Ectodermal cell (in vitro differentiated cells): Measurements from ENCODE around the gene RBM20.

Source experiments
- H3K27ac ChIP-seq: 2 replicates; pipeline ENCODE4 v1.7.0; 2013; ENCODE audit warnings: mild to moderate bottlenecking, low read depth, low read length; ENCODE audit not compliant: insufficient read depth, poor library complexity, severe bottlenecking
- H3K27me3 ChIP-seq: 2 replicates; pipeline ENCODE4 v1.7.0; 2013; ENCODE audit warnings: mild to moderate bottlenecking, low read length; ENCODE audit not compliant: insufficient read depth, control insufficient read depth, poor library complexity, severe bottlenecking
- H3K36me3 ChIP-seq: one replicate; pipeline ENCODE4 v1.7.0; 2013; ENCODE audit warnings: low read length; ENCODE audit not compliant: control insufficient read depth, insufficient read depth
- H3K4me1 ChIP-seq: one replicate; pipeline ENCODE4 v1.7.0; 2013; ENCODE audit warnings: low read length; ENCODE audit not compliant: control insufficient read depth, insufficient read depth
- H3K4me3 ChIP-seq: 2 replicates; pipeline ENCODE4 v1.7.0; 2013; ENCODE audit warnings: low read depth, low read length, control low read depth; ENCODE audit not compliant: insufficient read depth
- H3K9me3 ChIP-seq: 2 replicates; pipeline ENCODE4 v1.7.0; 2013; ENCODE audit warnings: mild to moderate bottlenecking, low read length, moderate library complexity; ENCODE audit not compliant: control insufficient read depth
- WGBS, 2 experiments: methylation state at CpG; one replicate each; pipeline ENCODE4 v1.1.7; 2013; ENCODE audit warnings: missing lambda C conversion rate in 2 of 2; 5-methylcytosine and 5-hydroxymethylcytosine counted together

Gene RBM20

GRCh38 chr10:110817614-110818013 lies 173.5 kb downstream of the RBM20 start:
- Histone ChIP-seq H3K4me3 (no peak overlapping the region), H3K27ac (no peak overlapping the region), H3K4me1 (peaks cover 14% of the 10 kb centered on the region), H3K9me3 (no peaks in the 10 kb centered on the region), H3K27me3 (no peaks in the 10 kb centered on the region), H3K36me3 (no peaks in the 10 kb centered on the region)
- WGBS, 2 experiments = 86 to 87% methylated on average over 4 of the region's 4 CpGs

- Histone ChIP-seq H3K27me3 (no peaks in the 10 kb centered on the region), H3K9me3 (no peaks in the 10 kb centered on the region), H3K36me3 (no peaks in the 10 kb centered on the region), H3K4me3 (no peak overlapping the region), H3K27ac (no peak overlapping the region), H3K4me1 (peaks cover 23% of the 10 kb centered on the region)
- WGBS, 2 experiments = 91 to 92% methylated on average over 8 of the region's 8 CpGs
Measured at GRCh38 chr10:110818311-110819256, 174.4 kb downstream of the RBM20 start.

- no peaks in the 10 kb centered on the region for H3K27me3 ChIP-seq
- no peaks in the 10 kb centered on the region for H3K9me3 ChIP-seq
- no peak overlapping the region for H3K27ac ChIP-seq
- H3K4me3 ChIP-seq = no peak overlapping the region
- 95 to 96% methylated on average over 8 of the region's 8 CpGs for WGBS, 2 experiments
- H3K4me1 ChIP-seq = peaks cover 38% of the 10 kb centered on the region
- no peaks in the 10 kb centered on the region for H3K36me3 ChIP-seq
Measured at GRCh38 chr10:110820321-110820814, 176.2 kb downstream of the RBM20 start.

- Histone ChIP-seq H3K27ac (no peak overlapping the region), H3K36me3 (no peaks in the 10 kb centered on the region), H3K4me1 (peaks cover 38% of the 10 kb centered on the region), H3K27me3 (no peaks in the 10 kb centered on the region), H3K4me3 (no peak overlapping the region), H3K9me3 (no peaks in the 10 kb centered on the region)
- WGBS, 2 experiments = 92 to 96% methylated on average over 7 of the region's 7 CpGs
Measured at GRCh38 chr10:110821508-110821907, 177.4 kb downstream of the RBM20 start.

- Histone ChIP-seq H3K27ac (peak overlapping the region; percentile 39), H3K9me3 (no peaks in the 10 kb centered on the region), H3K4me3 (no peak overlapping the region), H3K27me3 (no peaks in the 10 kb centered on the region), H3K4me1 (peaks cover 38% of the 10 kb centered on the region), H3K36me3 (no peaks in the 10 kb centered on the region)
- WGBS, 2 experiments = 53 to 61% methylated on average over 4 of the region's 4 CpGs
Measured at GRCh38 chr10:110822035-110822711, 178.0 kb downstream of the RBM20 start.

- Histone ChIP-seq H3K36me3 (no peaks in the 10 kb centered on the region), H3K4me3 (no peak overlapping the region), H3K27ac (peak overlapping the region; percentile 64), H3K4me1 (peaks cover 38% of the 10 kb centered on the region), H3K27me3 (no peaks in the 10 kb centered on the region), H3K9me3 (no peaks in the 10 kb centered on the region)
- WGBS, 2 experiments = 28 to 38% methylated on average over 8 of the region's 8 CpGs
Measured at GRCh38 chr10:110822712-110823311, 178.7 kb downstream of the RBM20 start.

- Histone ChIP-seq H3K4me3 (no peak overlapping the region), H3K27ac (no peak overlapping the region), H3K9me3 (no peaks in the 10 kb centered on the region), H3K36me3 (no peaks in the 10 kb centered on the region), H3K27me3 (no peaks in the 10 kb centered on the region), H3K4me1 (peaks cover 42% of the 10 kb centered on the region)
- 93 to 100% methylated on average over 1 of the region's 1 CpG for WGBS, 2 experiments
Measured at GRCh38 chr10:110824152-110824441, 180.0 kb downstream of the RBM20 start.

GRCh38 chr10:110824660-110825059 lies 180.5 kb downstream of the RBM20 start:
- Histone ChIP-seq H3K4me3 (no peak overlapping the region), H3K4me1 (peaks cover 48% of the 10 kb centered on the region), H3K36me3 (no peaks in the 10 kb centered on the region), H3K27ac (no peak overlapping the region), H3K27me3 (no peaks in the 10 kb centered on the region), H3K9me3 (no peaks in the 10 kb centered on the region)
- WGBS, 2 experiments = 80 to 85% methylated on average over 5 of the region's 5 CpGs

- 94 to 96% methylated on average over 1 of the region's 1 CpG for WGBS, 2 experiments
- Histone ChIP-seq H3K4me1 (peaks cover 51% of the 10 kb centered on the region), H3K27ac (no peak overlapping the region)
Measured at GRCh38 chr10:110825508-110825907, 181.4 kb downstream of the RBM20 start.

GRCh38 chr10:110827410-110827809 lies 183.3 kb downstream of the RBM20 start:
- Histone ChIP-seq H3K27me3 (no peaks in the 10 kb centered on the region), H3K4me3 (no peak overlapping the region), H3K36me3 (no peaks in the 10 kb centered on the region), H3K9me3 (no peaks in the 10 kb centered on the region), H3K27ac (no peak overlapping the region), H3K4me1 (peaks cover 40% of the 10 kb centered on the region)
- 69 to 70% methylated on average over 4 of the region's 4 CpGs for WGBS, 2 experiments

More at GRCh38 chr10:110825508-110825907, 181.4 kb downstream of the RBM20 start:
- Histone ChIP-seq H3K36me3 (no peaks in the 10 kb centered on the region), H3K27me3 (no peaks in the 10 kb centered on the region), H3K4me3 (no peak overlapping the region), H3K9me3 (no peaks in the 10 kb centered on the region)
